Measurements from ENCODE around the gene TMEM182.

Gene TMEM182

GRCh38 chr2:102768892-102769291 lies 7.1 kb downstream of the TMEM182 start:
- DNase-seq, result no peak

- DNase-seq, result no peak
These were observed 8.7 kb downstream of the TMEM182 start for GRCh38 chr2:102770506-102770905.

GRCh38 chr2:102771114-102771513 lies 9.3 kb downstream of the TMEM182 start:
- DNase-seq, result no peak

GRCh38 chr2:102772659-102773058 lies 10.8 kb downstream of the TMEM182 start:
- no peak for DNase-seq

- no peak for DNase-seq
These were observed 11.4 kb downstream of the TMEM182 start for GRCh38 chr2:102773149-102773705.

DNA sequence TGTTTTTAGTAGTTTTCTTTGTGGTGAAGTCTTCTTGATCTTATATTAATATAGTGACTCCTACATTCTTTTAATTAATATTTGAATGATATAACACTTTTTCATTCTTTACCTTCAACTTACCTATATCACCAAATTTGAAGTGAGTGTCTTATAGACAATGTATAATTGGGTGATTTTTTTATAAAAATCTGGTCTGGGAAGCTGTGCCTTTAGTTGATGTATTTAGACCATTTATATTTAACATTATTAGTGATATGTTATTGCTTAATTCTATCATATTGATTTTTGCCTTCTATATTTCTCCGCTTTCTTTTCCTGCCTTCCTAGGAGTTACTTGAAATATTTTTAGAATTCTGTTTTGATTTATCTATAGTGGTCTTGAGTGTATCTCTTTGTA lies 16.4 kb downstream of the TMEM182 start:
- no peak for DNase-seq

DNA sequence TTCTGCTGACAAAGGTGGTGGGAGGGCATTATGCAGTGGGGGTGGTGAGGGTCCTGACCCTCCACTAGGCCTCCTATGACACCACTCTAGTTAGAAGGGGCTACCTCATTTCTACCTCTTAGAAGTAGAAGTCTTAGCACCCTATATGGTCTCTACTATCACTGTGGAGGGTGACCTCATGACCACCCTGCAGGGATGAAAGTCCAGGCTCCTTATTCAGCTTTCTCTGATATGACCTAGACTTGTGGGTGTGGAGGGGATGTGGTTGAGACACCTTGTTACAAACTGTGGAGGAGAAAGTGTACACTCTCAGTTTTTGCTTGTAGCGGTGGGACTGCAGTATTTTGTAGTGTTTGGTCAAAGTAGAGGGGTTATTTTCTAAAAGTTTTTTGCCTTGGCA lies 18.6 kb downstream of the TMEM182 start:
- no peak for DNase-seq

DNA sequence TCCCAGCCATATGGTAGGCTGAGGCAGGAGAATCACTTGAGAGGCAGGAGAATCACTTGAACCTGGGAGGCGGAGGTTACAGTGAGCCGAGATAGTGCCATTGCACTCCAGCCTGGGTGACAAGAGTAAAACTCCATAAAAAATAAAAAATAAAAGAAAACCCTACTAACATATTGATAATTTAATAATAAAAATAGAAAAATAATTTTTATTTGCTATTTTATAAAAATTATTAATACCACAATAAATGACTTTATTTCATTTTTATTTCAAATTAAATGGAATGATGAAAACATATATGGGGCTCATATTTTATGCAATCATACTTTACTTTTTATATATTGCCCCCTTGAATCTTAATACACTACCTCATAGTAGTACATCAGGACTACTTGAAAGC lies 20.4 kb downstream of the TMEM182 start:
- DNase-seq, result no peak

GRCh38 chr2:102782933-102783332 lies 21.1 kb downstream of the TMEM182 start:
- DNase-seq, result peak; percentile 42

DNA sequence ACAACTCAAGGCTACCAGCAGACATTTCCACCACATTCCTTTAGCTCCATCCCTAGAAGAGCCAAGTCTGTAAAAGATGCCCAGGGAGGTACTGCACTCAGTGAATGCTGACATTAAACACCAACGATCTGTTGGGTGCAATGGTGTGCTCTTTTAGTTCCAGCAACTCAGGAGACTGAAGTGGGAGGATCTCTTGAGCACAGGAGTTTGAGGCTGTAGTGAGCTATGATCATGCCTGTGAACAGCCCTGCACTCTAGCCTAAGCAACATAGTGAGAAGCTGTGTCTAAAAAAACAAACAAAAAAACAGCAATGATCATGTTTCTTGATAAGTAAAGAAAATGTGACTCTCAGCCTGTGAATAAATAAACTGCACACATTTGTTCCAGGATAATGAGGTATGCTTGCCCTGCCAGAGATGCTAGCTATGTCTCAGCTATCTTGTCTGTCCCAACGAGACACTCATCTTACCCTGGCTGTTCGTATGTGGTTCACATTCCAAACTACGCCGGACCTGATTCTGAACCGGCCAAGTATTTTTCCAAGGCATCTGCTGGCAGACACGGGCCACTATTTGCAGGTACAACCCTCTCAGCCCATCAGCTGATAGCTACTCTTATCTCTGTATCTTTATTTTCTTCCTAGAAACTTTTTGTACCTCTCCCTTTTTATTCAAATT lies 21.8 kb downstream of the TMEM182 start:
- DNase-seq, result no peak

GRCh38 chr2:102784940-102785339 lies 23.1 kb downstream of the TMEM182 start:
- DNase-seq, result no peak

GRCh38 chr2:102788216-102788884 lies 26.5 kb downstream of the TMEM182 start:
- no peak for DNase-seq

- no peak for DNase-seq
These were observed 27.0 kb downstream of the TMEM182 start for GRCh38 chr2:102788885-102789260.

DNA sequence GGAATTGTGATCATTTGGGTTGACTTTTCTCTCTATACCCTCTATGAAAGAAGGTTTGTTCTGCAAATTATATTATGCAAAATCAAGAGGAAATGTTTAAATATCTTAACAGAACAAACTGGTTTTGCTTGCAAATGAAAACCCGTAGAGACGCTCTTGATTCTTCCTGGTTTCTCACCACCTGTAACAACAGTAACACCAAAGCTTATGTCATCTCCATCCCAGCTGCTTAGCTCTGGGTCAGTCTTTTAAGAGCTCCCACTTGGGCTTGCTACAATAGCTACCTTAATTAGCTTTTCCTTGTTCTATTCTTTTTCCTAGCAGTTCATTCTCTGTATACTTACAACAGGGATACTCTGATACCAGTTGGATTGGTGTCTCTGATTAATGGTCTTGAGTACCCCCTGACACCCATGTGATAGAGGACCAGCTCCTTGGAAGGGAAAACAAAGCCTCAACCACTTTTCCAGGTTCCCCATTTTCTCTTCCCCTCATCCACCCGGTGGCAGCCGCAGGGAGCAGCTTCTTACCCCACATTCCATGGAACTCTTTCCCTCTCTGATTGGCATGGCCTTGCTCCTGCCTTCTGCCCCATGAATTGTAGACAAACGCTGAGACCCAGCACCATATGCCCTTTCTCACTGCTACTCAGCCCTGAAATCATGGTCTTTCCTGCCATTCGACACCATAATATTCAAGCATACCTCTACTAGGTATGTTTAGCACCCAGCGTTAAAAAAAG lies 27.7 kb downstream of the TMEM182 start:
- peak; percentile 33 for DNase-seq

DNA sequence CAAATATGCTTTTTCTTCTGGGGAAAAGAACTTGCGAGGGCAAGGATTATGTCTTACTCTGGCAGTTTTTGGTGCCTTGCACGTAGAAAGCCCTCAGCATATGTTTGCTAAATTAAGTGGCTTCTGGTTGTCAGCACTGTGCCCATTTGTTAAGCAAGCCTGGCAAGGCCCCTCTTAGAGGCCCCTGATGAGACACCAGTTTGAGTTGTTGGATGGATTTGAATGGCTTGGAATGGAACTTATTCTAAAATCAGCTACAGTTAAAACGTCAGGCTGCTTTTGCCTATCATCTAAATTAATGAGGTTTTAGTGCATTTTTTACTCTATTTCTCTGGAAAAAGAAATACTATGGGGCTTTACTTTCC lies 28.2 kb downstream of the TMEM182 start:
- DNase-seq, result no peak

- peak; percentile 63 for DNase-seq
These were observed 30.9 kb downstream of the TMEM182 start for GRCh38 chr2:102792568-102793208.

DNA sequence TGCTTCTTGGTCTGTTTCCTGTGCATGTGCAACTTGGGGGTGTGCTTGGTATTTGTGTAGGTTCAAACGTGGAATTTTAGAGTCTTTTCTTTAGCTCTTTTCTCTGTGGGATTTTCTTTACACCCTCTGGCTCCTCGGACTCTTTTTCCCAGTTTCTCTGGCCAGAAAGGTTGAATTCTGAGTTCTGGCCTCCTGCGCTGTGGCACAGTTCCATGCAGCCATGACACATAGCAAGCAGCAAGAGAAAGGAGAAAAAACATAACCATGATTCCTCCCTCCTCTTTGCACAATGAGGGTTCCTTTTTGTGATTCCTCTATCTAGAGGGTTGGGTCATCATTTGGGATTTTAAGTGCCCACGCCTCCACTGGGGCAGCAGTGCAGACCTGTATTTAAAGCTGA lies 33.8 kb downstream of the TMEM182 start:
- no peak for DNase-seq

- DNase-seq, result no peak
These were observed 34.5 kb downstream of the TMEM182 start for GRCh38 chr2:102796337-102796736.

DNA sequence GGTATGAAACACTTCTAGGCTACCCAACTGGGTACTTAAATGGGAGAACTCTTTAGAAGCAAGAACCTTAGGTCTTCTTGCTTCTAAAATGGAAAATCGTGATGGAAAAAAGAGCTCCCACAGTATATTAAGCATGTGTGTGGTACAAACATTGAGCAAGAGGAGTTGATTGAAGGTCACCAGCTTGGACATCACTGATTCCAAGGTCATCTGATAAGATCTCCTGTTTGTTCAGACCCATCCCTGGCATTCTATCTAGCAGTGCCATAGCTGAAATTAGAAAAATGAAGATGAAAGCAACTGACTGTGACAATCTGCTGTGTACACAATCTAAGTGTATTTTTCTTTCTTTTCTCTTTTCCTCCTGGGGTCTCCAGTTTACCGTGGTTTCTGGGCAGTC lies 35.7 kb downstream of the TMEM182 start:
- DNase-seq, result no peak

GRCh38 chr2:102798181-102798580 lies 36.4 kb downstream of the TMEM182 start:
- DNase-seq, result no peak

- DNase-seq, result peak; percentile 13
These were observed 39.4 kb downstream of the TMEM182 start for GRCh38 chr2:102801098-102801718.

DNA sequence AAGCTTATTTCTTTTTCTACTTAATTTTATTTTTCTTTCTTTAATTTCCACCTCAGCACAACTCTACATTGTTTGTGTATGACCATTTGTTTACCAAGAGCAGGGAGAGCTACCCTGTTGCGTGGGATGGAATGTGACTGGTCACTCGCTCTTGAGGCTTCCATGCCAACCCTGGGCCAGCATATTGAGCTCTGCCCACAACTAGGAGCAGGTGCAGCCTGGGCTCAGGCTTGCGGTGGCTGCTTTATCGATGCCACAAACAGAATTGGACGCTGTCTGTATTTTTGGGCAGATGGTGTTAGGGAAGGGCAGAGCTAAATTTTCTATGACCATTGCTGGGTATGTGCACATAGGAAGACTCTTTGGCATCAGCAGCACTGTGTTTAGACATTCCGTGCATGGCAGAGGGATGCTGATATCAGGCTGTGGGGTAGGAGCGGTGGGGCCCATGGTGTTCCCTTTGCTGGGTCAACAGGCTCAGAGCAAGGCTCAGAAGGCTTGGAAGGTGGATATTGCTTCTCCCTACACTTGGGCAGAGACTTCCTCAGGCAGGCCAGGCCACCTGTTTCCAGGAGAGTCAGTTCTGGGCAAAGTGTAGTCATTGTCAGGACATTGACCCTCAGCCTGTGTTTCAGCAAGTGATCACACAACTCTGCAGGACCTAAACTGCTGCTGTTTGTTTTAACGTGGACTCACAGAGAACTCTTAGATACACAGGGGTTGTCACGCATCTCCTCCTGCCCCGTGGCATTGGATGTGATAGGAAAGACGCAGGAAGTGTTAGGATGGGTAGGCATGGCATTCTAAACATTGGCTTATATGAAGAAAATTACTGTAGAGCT lies 40.2 kb downstream of the TMEM182 start:
- no peak for DNase-seq
